GM12892 (cell line): ENCODE data around the gene LZTS2.

Experiments used
- POLR2A ChIP-seq: IDR thresholded peaks from 2 replicates; pipeline ENCODE4 v1.6.1; 2011; ENCODE audit warnings: low read depth, low read length, control low read depth
- POLR2AphosphoS5 ChIP-seq: IDR thresholded peaks from 2 replicates; pipeline ENCODE4 v1.6.1; 2011; ENCODE audit warnings: low read depth, low read length, control low read depth

DNA sequence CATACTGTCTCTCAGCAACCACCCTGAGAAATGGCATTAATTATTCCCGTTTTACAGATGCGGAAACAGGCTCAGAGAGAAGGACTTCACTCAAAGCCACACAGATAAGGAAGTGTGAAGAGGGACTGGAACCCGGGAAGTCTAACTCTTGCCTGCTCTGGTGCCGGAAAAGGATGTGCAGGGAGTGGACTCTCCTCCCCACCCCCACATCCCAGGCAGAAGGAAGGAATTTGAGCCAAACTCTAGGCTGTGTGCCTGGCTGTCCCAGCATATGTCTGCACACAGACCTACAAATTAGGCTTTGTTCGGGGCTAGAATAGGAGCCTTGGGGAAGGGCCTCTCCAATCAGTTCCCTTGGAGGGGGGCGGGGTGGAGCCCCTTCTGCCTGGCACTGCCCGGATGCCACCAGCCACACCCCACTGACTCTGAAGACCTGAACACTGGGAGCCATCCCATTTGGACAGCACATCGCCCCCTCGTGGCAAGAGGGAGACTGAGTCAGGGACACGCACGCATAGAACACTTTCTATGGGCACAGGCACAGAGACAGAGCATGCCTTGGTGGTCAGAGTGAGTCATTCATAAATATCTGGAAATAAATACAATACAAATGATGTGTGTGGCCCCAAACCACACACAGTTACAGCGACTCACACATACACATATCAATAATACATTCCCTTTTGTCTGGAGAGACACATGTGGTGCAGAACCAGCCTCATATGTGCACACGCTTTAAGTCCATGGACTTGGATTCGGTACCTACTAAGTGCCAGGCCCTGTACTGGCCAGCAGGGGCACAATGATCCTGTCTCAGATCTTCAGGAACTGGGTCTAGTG, 13.1 kb downstream of the LZTS2 start:
- TF ChIP-seq POLR2A (no peak), POLR2AphosphoS5 (no peak)
